ENCODE data around the gene PARP1. TPM values are rescaled to one million over a fixed set of nuclear protein-coding genes. Genes with fewer than 3 reads are reported as not detected.

PARP1 gene
- total RNA-seq, 1 donor from 2014 or later, result 184 TPM

DNA sequence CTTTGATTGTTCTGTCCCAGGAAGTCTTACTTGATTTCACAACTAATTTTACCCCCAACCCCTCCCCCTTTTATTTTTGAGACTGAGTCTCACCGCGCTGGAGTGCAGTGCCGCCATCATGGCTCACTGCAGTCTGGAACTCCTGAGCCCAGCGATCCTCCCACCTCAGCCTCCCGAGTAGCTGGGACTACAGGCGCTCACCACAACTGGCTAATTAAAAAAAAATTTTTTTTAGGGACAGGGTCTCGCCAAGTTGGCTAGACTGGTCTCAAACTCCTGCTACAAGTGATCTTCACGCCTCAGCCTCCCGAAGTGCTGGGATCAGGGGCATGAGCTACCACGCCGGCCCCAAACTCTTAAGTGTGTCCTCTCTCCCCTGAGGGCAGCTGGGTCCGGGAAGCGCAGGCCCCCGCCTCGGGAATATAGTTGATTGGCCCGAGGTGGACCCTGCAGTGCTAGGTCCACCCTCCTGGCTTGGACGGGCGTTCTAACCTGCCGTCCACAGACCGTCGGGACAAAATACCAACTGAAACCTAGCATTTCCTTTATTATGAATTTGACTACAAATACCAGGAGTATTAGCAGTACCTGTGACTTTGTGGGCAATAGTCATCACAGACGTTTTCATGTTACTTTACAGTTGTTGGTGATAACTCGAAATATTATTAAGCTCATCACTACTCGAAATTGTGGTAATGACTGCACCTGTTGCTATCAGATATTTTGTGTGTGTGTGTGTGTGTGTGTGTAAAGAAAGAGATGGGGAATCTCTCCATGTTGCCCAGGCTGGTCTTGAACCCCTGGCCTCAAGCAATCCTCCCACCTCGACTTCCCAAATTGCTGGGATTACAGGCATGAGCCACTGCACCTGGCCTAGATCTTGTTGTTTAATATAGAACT lies 642 bp upstream of the PARP1 start:
- intact Hi-C loops (cut with micrococcal nuclease), result loop anchor here (1.0 to 10.0 kb wide), 7 partner anchors 16 to 634 kb away; partner anchors contain the start of genes ACBD3, ITPKB, SDE2 and SRP9

DNA sequence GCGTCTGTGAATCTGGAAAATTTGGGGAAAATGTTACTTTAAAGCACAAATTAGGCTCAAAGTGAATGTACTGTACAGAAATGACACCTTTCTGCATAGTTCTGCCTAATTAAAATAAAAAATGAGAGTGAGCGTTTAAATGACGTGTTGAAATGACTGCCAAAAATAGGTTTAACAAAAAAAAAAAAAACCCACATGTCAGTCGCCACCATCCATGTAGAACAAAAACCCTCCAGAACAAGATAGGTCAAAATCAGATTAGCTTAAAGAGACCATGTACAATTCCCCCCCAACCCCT lies 745 bp downstream of the PARP1 start:
- intact Hi-C loops (cut with micrococcal nuclease), result loop anchor here (2.0 to 10.0 kb wide), 6 partner anchors 98 to 632 kb away; partner anchors contain the start of genes H3-3A, ITPKB, LIN9 and SRP9

DNA sequence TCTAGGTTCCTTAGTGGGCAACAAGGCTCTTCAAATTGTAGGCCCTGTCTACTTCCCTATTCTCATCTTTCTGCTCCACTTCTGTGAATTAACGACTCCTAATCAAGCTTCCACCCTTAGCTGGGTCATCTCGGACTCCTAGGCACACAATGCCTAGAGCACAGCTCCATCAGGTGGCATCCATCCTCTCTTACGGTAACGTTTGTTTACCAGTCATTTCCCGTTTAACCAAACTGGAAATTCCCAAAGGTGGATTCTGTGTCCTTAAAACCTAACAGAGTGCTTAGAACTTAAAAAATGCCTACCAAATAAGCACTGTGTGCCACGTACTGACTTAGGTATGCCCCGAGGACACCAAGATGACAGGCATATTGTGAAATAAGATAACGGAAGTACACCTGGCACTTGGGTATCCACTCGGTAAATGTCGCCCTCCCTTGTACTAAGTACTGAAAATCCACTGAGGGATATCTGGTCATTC lies 1.5 kb downstream of the PARP1 start:
- intact Hi-C loops (cut with micrococcal nuclease), result loop anchor here (2.0 to 10.0 kb wide), 6 partner anchors 98 to 632 kb away; partner anchors contain the start of genes H3-3A, ITPKB, LIN9 and SRP9

DNA sequence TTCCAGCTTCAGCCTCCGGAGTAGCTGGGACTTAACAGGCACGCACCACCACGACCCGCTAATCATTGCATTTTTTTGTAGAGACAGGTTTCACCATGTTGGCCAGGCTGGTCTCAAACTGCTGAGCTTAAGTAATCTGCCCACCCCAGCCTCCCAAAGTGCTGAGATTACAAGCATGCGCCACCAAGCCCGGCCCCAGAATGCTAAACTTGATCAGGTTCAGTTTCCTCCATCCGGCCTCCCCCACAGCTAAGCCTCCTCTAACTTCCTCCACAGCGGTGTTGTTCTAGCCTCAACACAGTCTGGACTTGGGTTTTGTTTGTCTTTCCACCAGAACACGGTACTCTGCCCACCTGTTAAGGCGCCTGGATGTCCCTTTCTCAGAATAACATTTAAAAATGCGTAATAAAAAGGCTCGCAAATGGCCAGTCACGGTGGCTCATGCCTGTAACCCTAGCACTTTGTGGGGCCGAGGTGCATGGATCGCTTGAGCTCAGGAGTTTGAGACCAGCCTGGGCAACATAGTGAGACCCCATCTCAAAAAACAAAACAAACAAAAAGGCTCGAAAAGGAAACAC lies 2.4 kb downstream of the PARP1 start:
- intact Hi-C loops (cut with micrococcal nuclease), result loop anchor here (5.0 to 10.0 kb wide), 3 partner anchors 332 to 631 kb away; partner anchors contain the start of genes ITPKB and SRP9

DNA sequence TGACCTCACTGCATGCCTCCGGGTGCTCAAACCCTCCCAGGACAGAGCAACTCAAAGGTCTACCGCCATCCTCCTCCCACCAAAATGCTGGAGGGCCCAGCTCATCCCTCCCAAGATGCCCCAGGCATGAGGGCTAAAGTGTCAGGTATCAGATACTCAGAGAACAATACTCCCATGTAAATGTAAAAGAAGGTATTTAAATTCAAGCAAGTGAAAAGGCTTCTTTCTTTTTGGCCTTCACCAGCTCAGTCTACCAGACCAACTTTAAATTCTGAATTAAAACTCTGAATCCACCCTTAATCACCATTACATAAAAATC lies 3.0 kb downstream of the PARP1 start:
- intact Hi-C loops (cut with micrococcal nuclease), result loop anchor here (5.0 to 10.0 kb wide), 3 partner anchors 332 to 630 kb away; partner anchors contain the start of genes ITPKB and SRP9

DNA sequence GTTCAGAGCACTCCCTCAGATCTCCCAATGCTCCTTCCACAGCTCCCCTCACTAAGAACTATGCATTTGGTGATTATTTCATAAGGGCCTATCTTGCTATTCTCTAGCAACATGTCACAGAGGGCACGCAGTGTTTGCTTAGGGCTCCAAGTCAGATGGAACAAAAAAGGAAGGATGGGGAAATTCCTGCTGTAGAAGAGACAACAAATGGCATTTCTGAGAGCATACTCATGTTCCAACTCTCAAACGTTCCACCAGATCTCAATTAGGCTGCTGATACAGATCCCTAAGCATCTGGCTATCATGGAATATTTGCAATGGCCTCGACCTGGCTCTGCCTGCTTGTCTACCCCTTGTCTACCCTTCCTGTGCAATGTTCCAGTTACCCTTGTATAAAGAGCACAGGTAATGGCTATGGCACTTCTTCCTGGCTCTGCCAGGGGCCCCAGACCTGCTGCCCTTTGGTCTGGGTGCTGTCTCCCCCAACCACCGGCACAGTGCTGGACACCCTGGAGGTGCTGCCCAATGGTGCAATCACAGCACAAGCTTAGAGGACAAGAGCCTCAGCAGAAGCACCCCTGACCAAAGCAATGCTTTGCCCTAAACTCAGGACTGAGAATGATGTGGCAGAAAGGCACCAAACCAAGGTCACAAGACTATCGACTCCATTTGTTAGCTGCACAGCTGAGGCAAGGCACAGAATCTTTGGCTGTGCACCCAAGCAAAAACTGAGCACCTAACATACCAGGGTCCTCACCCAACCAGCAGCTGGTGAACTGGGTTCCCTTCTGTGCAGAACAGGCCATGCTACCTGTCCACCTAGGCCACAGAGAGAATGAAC lies 3.6 kb downstream of the PARP1 start:
- intact Hi-C loops (cut with micrococcal nuclease), result loop anchor here (10.0 kb wide), 2 partner anchors 531 to 629 kb away; partner anchors contain the start of gene SRP9

DNA sequence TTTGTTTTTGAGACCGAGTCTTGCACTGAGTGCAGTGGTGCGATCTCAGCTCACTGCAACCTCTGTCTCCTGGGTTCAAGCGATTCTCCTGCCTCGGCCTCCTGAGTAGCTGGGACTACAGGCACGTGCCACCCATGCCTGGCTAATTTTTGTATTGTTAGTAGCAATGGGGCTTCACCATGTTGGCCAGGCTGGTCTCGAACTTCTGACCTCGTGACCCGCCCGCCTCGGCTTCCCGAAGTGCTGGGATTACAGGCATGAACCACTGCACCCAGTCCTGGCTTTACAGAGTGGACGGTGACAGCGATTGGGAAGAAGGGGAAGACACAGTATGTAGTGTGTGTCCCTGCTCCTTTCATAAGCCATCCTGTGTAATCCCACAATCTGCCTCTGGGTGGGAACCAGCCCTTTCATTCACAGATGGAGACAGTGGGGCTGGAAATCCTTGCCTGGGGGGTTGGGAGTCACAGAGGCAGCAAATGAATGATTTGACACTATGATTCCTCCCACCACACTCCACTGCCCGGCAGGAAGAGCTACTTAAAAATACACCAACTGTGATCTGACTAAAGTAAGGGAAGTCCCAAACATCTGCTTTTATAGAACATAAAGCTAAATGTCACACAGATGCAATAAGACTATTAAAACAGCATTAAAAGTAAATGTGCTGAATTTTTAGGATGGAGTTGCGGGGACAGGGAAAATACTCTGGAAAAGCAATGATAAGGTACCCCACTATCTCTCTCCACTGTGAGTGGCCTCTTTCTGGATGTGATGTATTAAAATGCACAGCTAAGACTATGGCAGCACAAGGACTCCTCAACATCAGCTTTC lies 4.5 kb downstream of the PARP1 start:
- intact Hi-C loops (cut with micrococcal nuclease), result loop anchor here (10.0 kb wide), 2 partner anchors 531 to 629 kb away; partner anchors contain the start of gene SRP9

DNA sequence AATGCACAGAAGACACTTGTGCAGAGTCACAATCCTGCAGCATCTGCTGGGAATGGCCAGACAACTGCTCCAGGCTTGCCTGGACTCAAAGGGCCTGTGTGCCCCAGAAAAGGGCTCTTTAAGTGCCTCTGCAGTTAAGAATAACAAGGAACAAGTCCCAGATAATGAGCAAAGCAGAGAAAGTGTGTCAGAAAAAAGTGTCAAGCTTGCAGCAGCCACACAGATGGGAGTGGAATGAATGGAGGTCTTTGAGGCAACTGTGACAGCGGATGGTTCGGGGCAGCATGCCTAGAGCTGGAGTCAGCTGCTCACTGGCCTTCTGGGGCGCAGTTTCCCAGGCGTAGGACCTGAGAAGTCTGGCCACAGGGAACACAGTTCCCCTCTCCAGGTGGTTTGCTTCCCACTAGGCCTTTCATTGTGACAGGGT lies 5.1 kb downstream of the PARP1 start:
- intact Hi-C loops (cut with micrococcal nuclease), result loop anchor here (10.0 kb wide), 2 partner anchors 532 to 628 kb away; partner anchors contain the start of gene SRP9

DNA sequence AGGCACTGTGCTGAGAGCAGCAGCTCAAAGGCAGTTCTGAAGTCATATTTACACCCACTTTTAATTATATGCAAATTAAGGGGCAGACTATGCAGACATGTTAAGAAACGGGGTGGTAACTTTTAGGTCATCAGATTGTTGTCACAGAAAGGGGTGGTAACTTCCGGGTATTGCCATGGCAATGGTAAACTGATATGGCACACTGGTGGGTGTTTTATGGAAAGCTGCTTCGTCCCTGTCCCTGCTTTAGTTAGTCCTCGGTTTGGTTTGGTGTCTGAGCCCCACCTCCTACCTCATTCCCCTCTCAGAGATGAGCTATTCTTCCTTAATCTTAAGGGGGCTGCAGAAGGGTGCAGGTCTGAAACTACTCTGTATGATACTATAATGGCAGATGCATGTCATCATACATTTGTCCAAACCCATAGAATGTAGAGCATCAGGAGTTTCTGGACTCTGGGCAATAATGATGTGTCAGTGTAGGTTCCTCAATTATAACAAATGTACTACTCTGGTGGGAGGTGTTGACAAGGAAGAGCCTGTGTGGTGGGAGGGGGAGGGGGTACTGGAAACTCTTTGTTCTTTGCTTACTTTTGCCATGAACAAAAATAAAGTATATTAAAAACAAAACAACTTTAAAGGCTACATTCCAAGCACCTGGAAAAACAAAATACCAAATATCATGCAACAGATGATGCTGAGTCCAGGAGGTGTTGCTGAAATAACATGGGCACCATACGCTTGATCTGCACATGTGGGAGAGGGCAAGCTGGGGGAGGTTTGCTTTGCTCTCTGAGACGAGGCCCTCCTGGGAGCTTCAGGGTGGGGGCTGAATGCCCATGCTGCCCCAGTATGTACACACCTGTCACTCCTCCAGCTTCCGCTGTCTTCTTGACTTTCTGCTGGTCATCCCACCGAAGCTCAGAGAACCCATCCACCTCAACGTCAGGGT lies 6.3 kb downstream of the PARP1 start:
- intact Hi-C loops (cut with micrococcal nuclease), result loop anchor here (10.0 kb wide), 2 partner anchors 533 to 627 kb away; partner anchors contain the start of gene SRP9

DNA sequence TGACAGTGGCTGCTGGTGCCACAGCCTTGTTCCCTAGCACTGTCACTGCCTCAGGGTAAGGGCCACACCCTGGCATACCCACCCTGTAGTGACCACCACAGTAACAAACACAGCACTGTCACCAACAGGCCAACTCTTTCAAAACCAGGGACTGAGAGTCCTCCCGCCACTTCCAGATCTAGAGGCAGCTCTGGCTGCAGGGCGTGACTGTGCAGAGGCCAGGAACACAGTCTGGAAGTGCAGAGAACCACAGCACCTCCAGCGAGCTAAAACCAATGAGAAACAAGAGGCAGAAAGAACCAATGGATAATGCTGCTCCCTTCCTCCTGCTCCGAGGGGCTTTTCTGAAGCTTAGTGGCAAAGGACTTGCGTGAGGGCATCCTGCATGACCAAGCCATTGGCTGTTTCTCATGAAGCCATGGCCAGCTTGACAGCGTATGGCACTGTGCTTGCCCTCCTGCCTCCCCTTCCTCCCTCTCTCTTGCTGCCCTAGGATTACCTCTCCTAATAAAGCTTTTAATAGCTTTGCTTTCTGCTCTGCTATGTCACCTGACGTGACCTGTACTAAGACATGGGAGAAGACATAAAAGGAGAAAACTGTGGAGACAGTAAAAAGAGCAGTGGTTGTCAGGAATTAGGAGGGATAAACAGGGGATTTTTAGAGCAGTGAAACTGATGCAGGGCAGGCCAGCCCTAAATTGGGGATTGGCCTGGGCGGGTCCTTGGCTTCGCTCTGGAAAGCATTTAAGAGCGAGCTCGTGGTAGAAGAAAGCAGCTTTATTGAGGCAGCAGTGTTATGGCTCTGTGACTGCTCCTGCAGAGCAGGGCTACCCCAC lies 7.2 kb downstream of the PARP1 start:
- intact Hi-C loops (cut with micrococcal nuclease), result loop anchor here (10.0 kb wide), 2 partner anchors 534 to 626 kb away; partner anchors contain the start of gene SRP9

DNA sequence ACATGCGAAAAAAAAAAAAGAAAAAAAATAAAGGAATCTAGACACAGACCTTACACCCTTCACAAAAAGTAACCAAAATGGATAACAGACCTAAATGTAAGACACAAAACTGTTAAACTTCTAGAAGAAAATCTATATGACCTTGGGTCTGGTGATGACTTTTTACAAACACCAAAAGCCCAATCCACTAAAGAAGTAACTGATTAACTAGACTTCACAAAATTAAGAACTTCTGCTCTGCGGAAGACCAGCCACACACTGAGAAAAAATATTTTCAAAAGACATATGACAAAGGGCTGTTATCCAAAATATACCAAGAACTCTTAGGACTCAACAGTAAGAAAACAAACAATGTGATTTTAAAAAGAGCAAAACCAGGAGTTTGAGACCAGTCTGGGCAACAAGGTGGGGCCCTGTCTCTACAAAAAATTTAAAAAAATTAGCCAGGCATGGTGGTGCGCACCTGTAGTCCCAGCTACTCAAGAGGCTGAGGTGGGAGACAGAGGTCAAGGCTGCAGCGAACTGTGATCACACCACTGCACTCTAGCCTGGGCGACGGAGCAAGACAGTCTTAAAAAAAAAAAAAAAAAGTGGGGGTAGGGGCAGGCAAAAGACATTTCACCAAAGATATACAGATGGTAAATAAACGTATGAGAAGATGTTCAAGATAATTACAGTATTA lies 9.8 kb downstream of the PARP1 start:
- intact Hi-C loops (cut with micrococcal nuclease), result no loop called here

DNA sequence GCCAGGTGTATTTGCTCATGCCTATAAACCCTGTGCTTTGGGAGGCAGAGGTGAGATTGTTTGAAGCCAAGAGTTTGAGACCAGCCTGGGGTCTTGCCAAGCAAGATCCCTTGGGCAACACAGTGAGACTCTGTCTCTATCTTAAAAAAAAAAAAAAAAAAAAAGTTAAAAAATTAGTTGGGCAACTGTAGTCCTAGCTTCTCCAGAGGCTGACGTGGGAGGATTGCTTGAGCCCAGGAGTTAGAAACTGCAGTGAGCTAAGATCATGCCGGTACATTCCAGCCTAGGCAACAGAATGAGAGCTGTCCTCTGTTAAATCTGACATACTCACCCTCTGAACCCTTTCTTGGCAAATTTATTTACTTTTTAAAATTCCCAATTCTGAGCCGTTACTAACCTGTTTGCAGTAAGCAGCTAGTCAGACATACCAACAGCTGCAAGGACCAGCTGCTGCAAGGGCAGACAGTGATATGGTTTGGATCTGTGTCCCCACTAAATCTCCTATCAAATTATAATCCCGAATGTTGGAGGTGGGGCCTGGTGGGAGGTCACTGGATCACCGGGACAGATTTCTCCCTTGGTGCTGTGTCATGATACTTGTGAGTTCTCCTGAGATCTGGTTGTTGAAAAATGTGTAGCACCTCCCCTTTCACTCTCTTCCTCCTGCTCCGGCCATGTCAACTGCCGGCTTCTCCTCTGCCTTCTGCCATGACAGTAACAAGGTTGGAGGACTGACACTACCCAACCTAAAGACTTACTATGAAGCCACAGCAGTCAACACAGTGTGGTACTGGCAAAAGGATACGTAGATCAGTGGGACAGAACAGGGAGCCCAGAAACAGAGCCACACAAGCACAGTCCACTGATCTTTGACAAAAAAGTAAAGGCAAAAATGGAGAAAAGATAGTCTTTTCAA lies 10.6 kb downstream of the PARP1 start:
- intact Hi-C loops (cut with micrococcal nuclease), result no loop called here

DNA sequence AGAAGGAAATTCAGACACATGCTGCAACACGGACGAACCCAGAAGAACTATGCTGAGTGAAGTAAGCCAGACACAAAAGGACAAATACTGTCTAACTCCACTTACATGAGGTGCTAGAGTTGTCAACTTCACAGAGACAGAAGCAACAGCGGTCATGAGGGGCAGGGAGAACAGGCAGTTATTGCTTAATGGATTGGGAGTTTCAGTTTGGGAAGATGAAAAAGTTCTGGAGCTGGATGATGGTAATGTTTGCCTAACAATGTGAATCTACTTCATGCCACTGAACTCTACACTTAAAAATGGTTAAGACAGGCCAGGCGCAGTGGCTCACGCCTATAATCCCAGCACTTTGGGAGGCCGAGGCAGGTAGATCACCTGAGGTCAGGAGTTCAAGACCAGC lies 12.1 kb downstream of the PARP1 start:
- intact Hi-C loops (cut with micrococcal nuclease), result no loop called here

DNA sequence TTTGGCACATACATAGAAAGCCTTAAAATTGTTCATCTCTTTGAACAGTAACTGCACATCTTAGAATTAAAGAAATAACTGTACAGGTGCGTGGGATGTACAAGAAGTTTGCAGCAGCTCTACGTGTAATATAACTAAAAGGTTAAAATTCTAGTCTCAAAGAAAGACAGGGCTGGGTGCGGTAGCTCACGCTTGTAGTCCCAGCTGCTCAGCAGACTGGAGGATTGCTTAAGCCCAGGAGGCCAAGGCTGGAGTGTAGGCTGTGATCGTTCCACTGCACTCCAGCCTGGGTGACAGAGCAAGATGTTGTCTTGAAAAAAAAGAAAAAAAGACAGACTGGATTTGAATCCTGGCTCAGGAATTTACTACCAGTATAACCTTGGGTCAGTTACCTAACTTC lies 13.4 kb downstream of the PARP1 start:
- intact Hi-C loops (cut with micrococcal nuclease), result no loop called here

DNA sequence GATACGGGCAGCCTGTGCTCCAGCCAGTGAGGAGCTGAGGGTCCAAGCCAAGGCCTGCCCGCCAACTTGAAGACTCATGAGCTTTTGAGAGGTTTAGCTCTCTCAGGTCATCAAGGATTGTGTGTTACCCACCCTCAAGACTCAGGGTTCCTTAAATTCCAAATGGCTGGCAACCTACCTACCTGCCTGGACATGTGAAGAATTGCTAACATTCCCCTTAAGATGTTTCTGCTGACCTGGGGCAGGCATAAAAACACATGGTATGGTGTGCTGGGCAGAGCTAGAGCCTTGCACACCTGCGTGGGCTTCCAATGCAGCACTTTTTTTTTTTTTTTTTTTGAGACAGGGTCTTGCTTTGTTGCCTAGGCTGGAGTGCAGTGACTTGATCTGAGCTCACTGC lies 17.2 kb downstream of the PARP1 start:
- intact Hi-C loops (cut with micrococcal nuclease), result no loop called here

DNA sequence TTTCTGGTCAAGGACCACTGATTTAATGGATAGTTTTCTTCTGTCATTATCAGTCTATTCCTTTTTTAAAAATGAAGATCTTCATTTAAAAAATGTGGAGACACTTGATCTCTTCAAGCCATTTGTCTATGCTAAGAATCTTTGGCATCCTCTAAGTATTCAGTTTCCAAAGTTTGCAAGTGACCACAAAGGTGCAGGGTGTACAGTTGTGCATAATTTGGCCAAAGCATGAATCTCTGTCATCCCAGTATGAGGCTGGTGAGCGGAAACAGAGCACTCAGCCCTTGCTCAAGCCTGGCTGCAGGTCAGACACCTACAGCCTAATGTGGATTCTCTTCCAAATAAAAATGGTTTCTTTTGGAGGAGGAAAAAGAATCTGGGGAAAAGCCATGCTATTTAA lies 19.8 kb downstream of the PARP1 start:
- intact Hi-C loops (cut with micrococcal nuclease), result no loop called here

DNA sequence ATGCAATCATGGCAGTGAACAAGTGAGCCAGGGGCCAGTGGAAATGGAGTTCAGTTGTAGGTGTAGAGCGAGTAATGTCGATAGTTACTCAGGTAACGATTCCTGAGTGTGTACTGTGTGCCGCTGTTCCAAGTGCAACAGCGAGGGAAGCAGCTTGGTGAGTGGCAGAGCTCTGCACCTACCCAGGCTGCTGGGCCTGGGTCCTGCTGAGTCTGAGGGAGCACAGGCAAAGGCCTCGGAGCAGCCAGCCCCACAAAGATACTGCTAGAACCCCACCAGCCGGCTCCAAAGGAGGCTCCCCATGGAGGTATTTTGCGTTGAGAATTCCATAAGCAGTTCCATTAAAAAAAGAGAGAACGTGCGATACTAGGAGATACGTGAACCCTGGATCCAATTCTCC lies 23.2 kb downstream of the PARP1 start:
- intact Hi-C loops (cut with micrococcal nuclease), result no loop called here
